Measurements from ENCODE around the gene AP2A2.

Gene AP2A2

DNA sequence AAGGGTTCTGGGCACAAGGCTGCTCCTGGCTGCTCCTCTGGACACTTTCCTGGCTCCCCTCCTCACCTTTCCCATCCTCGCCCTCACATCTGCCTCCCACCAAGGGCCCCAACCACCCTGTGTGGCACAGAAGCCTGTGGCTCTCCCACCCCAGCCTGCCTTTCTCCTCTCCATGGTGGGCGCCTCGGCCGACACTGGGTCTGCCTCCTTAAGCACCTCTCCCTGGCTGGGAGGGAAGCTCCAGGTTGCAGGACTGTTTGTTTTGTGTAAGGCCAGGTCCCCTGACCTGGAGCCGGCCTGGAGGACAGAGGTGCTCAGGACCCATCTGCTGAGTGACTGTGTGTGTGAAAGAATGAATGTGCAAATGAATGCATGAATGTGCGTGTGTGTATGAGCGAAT is 96.7 kb downstream of the AP2A2 start:
- TF ChIP-seq CTCF (IDR thresholded peaks at IDR 0.05; ENCODE audit: low read length, missing control alignments): no peak

GRCh38 chr11:1022908-1023810 is 97.5 kb downstream of the AP2A2 start:
- no peak for TF ChIP-seq CTCF (IDR thresholded peaks at IDR 0.05; ENCODE audit: low read length, missing control alignments)
- H3K4me3 ChIP-seq (replicated peaks; ENCODE audit: low read depth, low read length): no peak overlapping the region
- DNase-seq (ENCODE audit: low read depth): no peak

More for the DNA sequence above, 96.7 kb downstream of the AP2A2 start:
- H3K4me3 ChIP-seq (replicated peaks; ENCODE audit: low read depth, low read length): no peak overlapping the region
- no peak for DNase-seq (ENCODE audit: low read depth)

GRCh38 chr11:1023811-1024596 is 98.3 kb downstream of the AP2A2 start:
- no peak for TF ChIP-seq CTCF (IDR thresholded peaks at IDR 0.05; ENCODE audit: low read length, missing control alignments)
- no peak overlapping the region for H3K4me3 ChIP-seq (replicated peaks; ENCODE audit: low read depth, low read length)
- no peak for DNase-seq (ENCODE audit: low read depth)

DNA sequence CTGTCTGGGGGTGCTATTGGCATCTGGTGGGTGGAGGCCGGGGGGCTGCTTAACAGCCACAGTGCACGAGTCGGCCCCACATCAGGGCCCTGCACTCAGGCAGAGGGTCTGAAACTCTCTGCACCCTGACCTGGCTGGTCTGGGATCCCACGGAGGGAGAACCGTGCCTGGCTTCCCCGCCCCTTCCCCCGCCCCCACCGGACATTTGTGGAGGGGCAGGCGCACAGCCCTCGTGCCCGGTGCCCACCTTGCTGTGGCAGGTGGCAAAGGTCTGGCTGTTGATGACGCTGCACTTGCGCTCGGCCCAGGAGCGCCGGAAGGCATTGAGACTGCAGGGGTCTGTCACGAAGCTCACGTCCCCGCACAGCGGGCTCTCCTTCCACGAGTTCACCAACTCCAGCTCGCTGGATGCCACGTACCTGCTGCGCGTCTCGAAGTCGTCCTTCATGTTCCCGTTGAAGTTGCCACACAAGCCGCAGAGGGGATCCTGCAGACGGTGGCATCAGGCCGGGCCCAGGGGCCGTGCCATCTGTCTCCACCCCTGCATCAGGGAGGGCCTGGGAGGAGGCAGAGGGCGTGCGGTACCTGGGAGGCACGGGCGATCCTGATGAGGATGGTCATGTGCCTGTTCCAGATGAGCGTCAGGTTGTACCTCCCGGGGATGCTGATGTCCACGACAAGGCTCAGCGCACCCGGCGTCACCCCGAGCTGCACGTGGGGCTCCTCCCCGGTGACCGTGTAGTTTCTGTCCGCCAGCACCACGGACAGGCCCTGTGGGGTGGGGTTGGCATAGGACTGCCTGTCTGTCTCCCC is 99.1 kb downstream of the AP2A2 start:
- no peak overlapping the region for H3K4me3 ChIP-seq (replicated peaks; ENCODE audit: low read depth, low read length)
- no peak for TF ChIP-seq CTCF (IDR thresholded peaks at IDR 0.05; ENCODE audit: low read length, missing control alignments)
- no peak for DNase-seq (ENCODE audit: low read depth)

DNA sequence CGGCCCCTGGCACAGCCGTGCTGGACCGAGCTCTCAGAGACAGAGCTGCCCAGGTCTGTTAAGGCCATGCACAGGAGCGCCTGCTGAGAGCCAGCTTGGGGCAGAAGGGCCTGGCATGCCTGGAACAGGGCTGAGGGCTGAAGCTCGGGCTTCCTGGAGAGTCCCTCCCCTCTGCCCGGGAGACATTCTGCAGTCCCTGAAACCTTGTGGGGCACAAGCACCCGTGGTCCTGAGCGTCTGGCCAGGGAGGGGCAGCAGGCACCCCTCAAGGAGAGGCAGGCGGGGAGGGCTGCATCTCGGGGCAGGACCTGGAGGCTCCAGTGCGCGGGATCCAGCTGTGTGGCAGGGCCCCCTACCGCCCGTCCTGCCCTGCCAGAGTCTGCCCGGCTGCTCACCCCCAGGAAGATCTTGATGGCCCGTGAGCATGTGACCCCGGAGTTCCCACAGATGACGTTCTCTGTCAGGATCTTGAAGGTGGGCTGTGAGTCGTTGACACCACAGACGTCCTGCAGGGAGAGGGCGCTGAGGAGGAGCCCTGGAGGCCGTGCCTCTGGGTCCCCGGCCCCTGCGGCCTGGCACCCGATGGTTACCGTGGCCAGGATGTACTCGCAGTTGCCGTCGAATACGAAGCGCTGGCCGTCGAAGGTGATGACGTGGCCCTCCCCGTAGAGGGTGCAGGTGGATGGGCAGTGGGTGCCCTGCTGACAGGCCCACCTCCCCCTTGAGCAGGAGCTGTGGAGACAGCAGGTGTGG is 99.9 kb downstream of the AP2A2 start:
- DNase-seq (ENCODE audit: low read depth): no peak
- no peak overlapping the region for H3K4me3 ChIP-seq (replicated peaks; ENCODE audit: low read depth, low read length)
- TF ChIP-seq CTCF (IDR thresholded peaks at IDR 0.05; ENCODE audit: low read length, missing control alignments): no peak

- no peak overlapping the region for H3K4me3 ChIP-seq (replicated peaks; ENCODE audit: low read depth, low read length)
- TF ChIP-seq CTCF (IDR thresholded peaks at IDR 0.05; ENCODE audit: low read length, missing control alignments): no peak
- no peak for DNase-seq (ENCODE audit: low read depth)
These were observed 100.4 kb downstream of the AP2A2 start for GRCh38 chr11:1026163-1026450.

Data from fibroblast of pulmonary artery (primary cell).